NCI-H345 treated with DMSO at 0.1 percent for 48 hours (cell line): Measurements from ENCODE around the gene HOXB13.
A peak's percentile ranks its signal among the peaks of the same experiment; 100 is the strongest.

Experiments
- DNase-seq: peaks from one replicate; lab custom pipeline; 2025; ENCODE audit not compliant: unreplicated experiment; lab: John Stamatoyannopoulos, UW

The HOXB13 gene

GRCh38 chr17:48711128-48711527 is 17.4 kb downstream of the HOXB13 start:
- DNase-seq = no peak

GRCh38 chr17:48704361-48705248 is 23.9 kb downstream of the HOXB13 start:
- DNase-seq = no peak

- no peak for DNase-seq
Observed at GRCh38 chr17:48701864-48702532, 26.6 kb downstream of the HOXB13 start.

- no peak for DNase-seq
Observed at GRCh38 chr17:48693178-48693577, 35.4 kb downstream of the HOXB13 start.

GRCh38 chr17:48692049-48692448 is 36.5 kb downstream of the HOXB13 start:
- no peak for DNase-seq

GRCh38 chr17:48690655-48691054 is 37.9 kb downstream of the HOXB13 start:
- DNase-seq = no peak

- DNase-seq = no peak
Observed at GRCh38 chr17:48681609-48682008, 46.9 kb downstream of the HOXB13 start.

- no peak for DNase-seq
Observed at GRCh38 chr17:48679385-48680096, 49.0 kb downstream of the HOXB13 start.

GRCh38 chr17:48678141-48678971 is 50.2 kb downstream of the HOXB13 start:
- peak; percentile 38 for DNase-seq

GRCh38 chr17:48676963-48677558 is 51.5 kb downstream of the HOXB13 start:
- DNase-seq = no peak
